OCI-LY7 (cell line): ENCODE results near the gene DEGS2. TPM values are rescaled to one million over a fixed set of nuclear protein-coding genes. Genes with fewer than 3 reads are reported as not detected.

Source experiments
- BruUV-seq: library from RNA; stranded (reverse); fragments of 400-500 nt; replicated peaks from 2 replicates; lab custom pipeline; 2021; lab: Mats Ljungman, UMichigan
- CTCF ChIA-PET: fragments of 300-600 bp; sonication (Branson Sonifier 250); formaldehyde crosslinking; loops from one replicate; lab custom pipeline; 2022; ENCODE audit warnings: antibody characterized with exemption; ENCODE audit not compliant: unreplicated experiment; lab: Charles Lee
- POLR2A ChIA-PET: fragments of 300-600 bp; sonication (Branson Sonifier 250); formaldehyde crosslinking; loops from one replicate; lab custom pipeline; 2022; ENCODE audit warnings: antibody characterized with exemption; lab: Charles Lee
- DNase-seq: peaks from one replicate; pipeline ENCODE4 v3.0.0-alpha.2; 2015; ENCODE audit warnings: low spot score
- H2AFZ ChIP-seq: fragments of 200-600 bp; sonication (generic), shearing (Covaris generic); 2 replicates; pipeline ENCODE4 v1.6.1; 2014; ENCODE audit warnings: mild to moderate bottlenecking, antibody characterized with exemption, low read length, moderate library complexity
- H3K27ac ChIP-seq: fragments of 200-600 bp; sonication (generic); 2 replicates; pipeline ENCODE4 v1.5.1; 2014; ENCODE audit warnings: mixed run types, low read depth, mild to moderate bottlenecking, moderate library complexity, low read length, inconsistent platforms; ENCODE audit not compliant: poor library complexity, severe bottlenecking
- H3K36me3 ChIP-seq: fragments of 200-600 bp; sonication (generic); 2 replicates; pipeline ENCODE4 v1.6.1; 2014; ENCODE audit warnings: mild to moderate bottlenecking, antibody characterized with exemption, low read length, moderate library complexity, mixed read lengths; ENCODE audit not compliant: insufficient read depth
- H3K4me1 ChIP-seq: fragments of 200-600 bp; sonication (generic); 2 replicates; pipeline ENCODE4 v1.5.1; 2014; ENCODE audit warnings: mild to moderate bottlenecking, low read length; ENCODE audit not compliant: insufficient read depth, poor library complexity, severe bottlenecking
- H3K4me2 ChIP-seq: fragments of 200-600 bp; sonication (generic); 2 replicates; pipeline ENCODE4 v1.6.1; 2014; ENCODE audit warnings: mild to moderate bottlenecking, low read length
- H3K4me3 ChIP-seq: fragments of 200-600 bp; sonication (generic); 2 replicates; pipeline ENCODE4 v1.5.1; 2014; ENCODE audit warnings: mild to moderate bottlenecking, low read depth, low read length; ENCODE audit not compliant: poor library complexity, severe bottlenecking
- H3K79me2 ChIP-seq: fragments of 200-600 bp; sonication (generic); 2 replicates; pipeline ENCODE4 v1.6.1; 2016; ENCODE audit warnings: low read depth, mild to moderate bottlenecking, low read length, moderate library complexity, mixed read lengths; ENCODE audit not compliant: insufficient read depth
- H3K9me2 ChIP-seq: fragments of 200-600 bp; sonication (generic); 2 replicates; pipeline ENCODE4 v1.6.1; 2016; ENCODE audit warnings: mild to moderate bottlenecking, low read length, mixed read lengths; ENCODE audit not compliant: insufficient read depth
- H3K9me3 ChIP-seq: fragments of 200-600 bp; sonication (generic); 2 replicates; pipeline ENCODE4 v1.6.1; 2014; ENCODE audit warnings: mild to moderate bottlenecking, mixed run types, low read length, mixed read lengths
- H4K20me1 ChIP-seq: fragments of 200-600 bp; sonication (generic); 2 replicates; pipeline ENCODE4 v1.6.1; 2014; ENCODE audit warnings: mild to moderate bottlenecking, antibody characterized with exemption, low read length, moderate library complexity, mixed read lengths; ENCODE audit not compliant: insufficient read depth
- CTCF ChIP-seq: fragments of 200-600 bp; sonication (generic); conservative IDR thresholded peaks from 2 replicates; pipeline ENCODE4 v1.5.1; 2014; ENCODE audit warnings: mild to moderate bottlenecking, antibody characterized with exemption, low read length, moderate library complexity, mixed read lengths
- EZH2phosphoT487 ChIP-seq: fragments of 200-600 bp; sonication (generic); IDR thresholded peaks from 2 replicates; pipeline ENCODE4 v1.6.1; 2018; ENCODE audit warnings: low read depth, borderline replicate concordance, mild to moderate bottlenecking, mixed run types, antibody characterized with exemption, low read length, moderate library complexity, mixed read lengths
- intact Hi-C: fragments of 100-400 bp; cut with micrococcal nuclease; formaldehyde crosslinking; loops from one replicate; pipeline ENCODE4 v1.10.0; 2022; ENCODE audit not compliant: unreplicated experiment
- total RNA-seq, 2 experiments: library from RNA; depleted of rRNA in 1 of 2; stranded (reverse); fragments of >200 nt in 1 of 2; shearing (Covaris generic) in 1 of 2; gene quantifications; 2 replicates each; pipeline ENCODE4 v1.2.3, GENCODE V29; 2014 to 2022

Gene DEGS2
- total RNA-seq, 2 experiments from 2014 or later = 8.3 to 14.6 TPM

- Histone ChIP-seq H3K9me2 (no peaks in the 10 kb centered on the region), H2AFZ (no peak overlapping the region), H3K9me3 (no peaks in the 10 kb centered on the region), H3K4me2 (no peak overlapping the region), H3K4me3 (no peak overlapping the region), H3K36me3 (peaks cover 62% of the 10 kb centered on the region), H3K79me2 (no peaks in the 10 kb centered on the region), H4K20me1 (no peaks in the 10 kb centered on the region), H3K27ac (no peak overlapping the region), H3K4me1 (peaks cover 2% of the 10 kb centered on the region)
- ChIA-PET POLR2A (interaction anchor here (0.8 kb wide), 1 partner anchor 50 kb away, joined by 3 read pairs; no protein-coding TSS in a partner anchor), CTCF (no interaction called here)
- TF ChIP-seq EZH2phosphoT487 (no peak), CTCF (no peak)
- intact Hi-C loops = no loop called here
- DNase-seq = no peak
- BruUV-seq = no TSS peak
Measured at GRCh38 chr14:100111931-100112704, 47.3 kb downstream of the DEGS2 start.

GRCh38 chr14:100110816-100111215, 48.6 kb downstream of the DEGS2 start:
- intact Hi-C loops = no loop called here
- Histone ChIP-seq H3K36me3 (peaks cover 66% of the 10 kb centered on the region), H2AFZ (no peak overlapping the region), H3K27ac (no peak overlapping the region), H3K4me3 (no peak overlapping the region), H3K4me2 (no peak overlapping the region), H3K4me1 (no peaks in the 10 kb centered on the region), H3K79me2 (no peaks in the 10 kb centered on the region), H4K20me1 (no peaks in the 10 kb centered on the region), H3K9me3 (no peaks in the 10 kb centered on the region), H3K9me2 (no peaks in the 10 kb centered on the region)
- TF ChIP-seq CTCF (no peak), EZH2phosphoT487 (no peak)
- no TSS peak for BruUV-seq
- DNase-seq = no peak
- CTCF ChIA-PET = interaction anchor here (0.6 kb wide), 1 partner anchor 46 kb away, joined by 3 read pairs; the partner anchor contains the start of gene EVL
- POLR2A ChIA-PET = no interaction called here

DNA sequence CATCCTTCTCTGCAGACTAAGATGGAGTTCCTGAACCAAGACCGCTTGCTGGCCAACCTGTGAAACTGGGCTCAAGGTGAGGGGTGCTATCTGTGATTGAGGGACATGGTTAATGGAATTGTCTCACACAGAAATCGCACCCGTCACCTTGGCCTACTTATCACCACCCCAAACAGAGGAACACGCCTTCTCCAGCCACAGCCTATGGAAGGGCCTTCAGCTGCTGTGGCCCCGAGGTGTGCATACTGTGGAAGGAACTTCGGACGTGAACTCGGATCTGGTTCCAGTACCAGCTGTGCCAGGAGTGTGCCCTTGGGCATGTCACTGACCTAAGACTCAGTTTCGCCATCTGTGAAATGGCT, 49.9 kb downstream of the DEGS2 start:
- Histone ChIP-seq H3K4me3 (no peak overlapping the region), H3K4me2 (no peak overlapping the region), H3K27ac (no peak overlapping the region), H3K9me2 (no peaks in the 10 kb centered on the region), H3K79me2 (no peaks in the 10 kb centered on the region), H3K9me3 (no peaks in the 10 kb centered on the region), H3K36me3 (peaks cover 71% of the 10 kb centered on the region), H2AFZ (no peak overlapping the region), H3K4me1 (no peaks in the 10 kb centered on the region), H4K20me1 (no peaks in the 10 kb centered on the region)
- ChIA-PET POLR2A (no interaction called here), CTCF (no interaction called here)
- intact Hi-C loops = loop anchor here (2.0 kb wide), 1 partner anchor 45 kb away; the partner anchor contains the start of gene EVL
- DNase-seq = no peak
- TF ChIP-seq EZH2phosphoT487 (no peak), CTCF (no peak)
- no TSS peak for BruUV-seq
